Measurements from ENCODE around the gene DPH1.

- TF ChIP-seq CTCF (IDR thresholded peaks at IDR 0.05) (no peak), POLR2A (IDR thresholded peaks at IDR 0.05) (no peak), EP300 (IDR thresholded peaks at IDR 0.05) (no peak), POLR2AphosphoS5 (IDR thresholded peaks at IDR 0.05) (no peak)
These were observed 1.7 kb upstream of the DPH1 start for GRCh38 chr17:2028234-2028614.
